Nephron progenitor cell (in vitro differentiated cells): ENCODE data around the gene BCL11B.

Experiments
- DNase-seq: peaks from one replicate; pipeline ENCODE4 v3.0.0; 2021
- H3K27ac Mint-ChIP-seq: 2 replicates; pipeline ENCODE4 v1.8.0; 2021; ENCODE audit warnings: mild to moderate bottlenecking, moderate library complexity, mixed read lengths
- H3K27me3 Mint-ChIP-seq: 2 replicates; pipeline ENCODE4 v1.8.0; 2021; ENCODE audit warnings: mild to moderate bottlenecking, low read depth, mixed read lengths; ENCODE audit not compliant: poor library complexity
- H3K36me3 Mint-ChIP-seq: 2 replicates; pipeline ENCODE4 v1.8.0; 2021; ENCODE audit warnings: low read depth, mixed read lengths
- H3K4me1 Mint-ChIP-seq: 2 replicates; pipeline ENCODE4 v1.8.0; 2021; ENCODE audit warnings: mixed read lengths
- H3K4me3 Mint-ChIP-seq: 2 replicates; pipeline ENCODE4 v1.8.0; 2021; ENCODE audit warnings: mild to moderate bottlenecking, moderate library complexity, mixed read lengths
- H3K9me3 Mint-ChIP-seq: 2 replicates; pipeline ENCODE4 v1.8.0; 2021; ENCODE audit warnings: mild to moderate bottlenecking, moderate library complexity, mixed read lengths
- TF ChIP-seq, protein P1 (sequence below): fragments of 200-600 bp; sonication (generic); IDR thresholded peaks from 2 replicates; pipeline ENCODE4 v1.5.0; 2021; ENCODE audit warnings: antibody characterized with exemption

The BCL11B gene

DNA sequence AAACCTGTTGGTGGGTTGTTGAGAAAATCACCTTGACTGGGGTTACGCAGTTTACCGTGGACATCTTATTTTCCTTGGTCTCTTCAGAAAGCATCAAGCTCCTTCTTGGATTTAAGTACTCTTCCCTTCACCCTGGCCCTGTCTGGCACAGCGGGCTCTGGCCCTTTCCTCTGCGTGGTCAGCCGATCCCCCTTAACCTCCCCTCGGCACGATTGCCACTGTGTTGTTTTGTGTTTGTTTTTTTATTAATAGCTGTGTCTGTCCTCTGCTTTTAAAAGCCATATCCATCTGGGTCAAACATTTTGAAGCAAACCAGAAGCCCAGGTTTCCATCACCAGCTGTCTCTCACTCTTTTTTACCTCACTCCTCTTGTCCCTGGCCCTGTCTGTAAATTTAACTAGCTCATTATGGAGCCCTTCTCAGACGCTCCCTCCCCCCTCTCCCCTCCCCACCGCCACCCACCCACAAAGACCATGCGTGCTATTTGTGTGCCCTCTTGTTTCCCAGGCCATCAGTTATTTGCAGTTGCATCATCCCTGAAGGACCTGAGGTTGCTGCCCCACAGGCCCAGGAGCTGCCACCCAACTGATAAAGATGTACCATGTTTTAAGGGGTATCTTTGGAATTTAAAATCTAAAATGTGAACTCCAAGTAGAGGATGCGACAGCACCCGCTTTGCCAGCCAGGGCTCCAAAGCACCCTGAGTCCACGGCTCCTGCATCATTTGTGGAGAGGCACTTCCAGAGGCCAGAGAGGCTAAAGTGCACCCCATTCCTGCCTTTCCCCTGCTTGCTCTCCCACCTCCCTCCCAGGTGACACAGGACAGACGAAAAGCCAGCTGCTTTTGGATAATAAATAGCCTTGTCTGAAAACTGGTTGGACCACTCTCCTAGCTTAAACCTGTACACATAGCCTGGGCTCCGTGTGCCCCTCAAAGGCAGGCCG lies 3.9 kb downstream of the BCL11B start:
- DNase-seq: no peak
- Mint-ChIP-seq H3K36me3 (no peaks in the 10 kb centered on the region), H3K9me3 (no peaks in the 10 kb centered on the region), H3K27me3 (peaks cover 90% of the 10 kb centered on the region), H3K27ac (no peak overlapping the region), H3K4me3 (no peak overlapping the region), H3K4me1 (peaks cover 83% of the 10 kb centered on the region)
- TF ChIP-seq, protein P1, sequence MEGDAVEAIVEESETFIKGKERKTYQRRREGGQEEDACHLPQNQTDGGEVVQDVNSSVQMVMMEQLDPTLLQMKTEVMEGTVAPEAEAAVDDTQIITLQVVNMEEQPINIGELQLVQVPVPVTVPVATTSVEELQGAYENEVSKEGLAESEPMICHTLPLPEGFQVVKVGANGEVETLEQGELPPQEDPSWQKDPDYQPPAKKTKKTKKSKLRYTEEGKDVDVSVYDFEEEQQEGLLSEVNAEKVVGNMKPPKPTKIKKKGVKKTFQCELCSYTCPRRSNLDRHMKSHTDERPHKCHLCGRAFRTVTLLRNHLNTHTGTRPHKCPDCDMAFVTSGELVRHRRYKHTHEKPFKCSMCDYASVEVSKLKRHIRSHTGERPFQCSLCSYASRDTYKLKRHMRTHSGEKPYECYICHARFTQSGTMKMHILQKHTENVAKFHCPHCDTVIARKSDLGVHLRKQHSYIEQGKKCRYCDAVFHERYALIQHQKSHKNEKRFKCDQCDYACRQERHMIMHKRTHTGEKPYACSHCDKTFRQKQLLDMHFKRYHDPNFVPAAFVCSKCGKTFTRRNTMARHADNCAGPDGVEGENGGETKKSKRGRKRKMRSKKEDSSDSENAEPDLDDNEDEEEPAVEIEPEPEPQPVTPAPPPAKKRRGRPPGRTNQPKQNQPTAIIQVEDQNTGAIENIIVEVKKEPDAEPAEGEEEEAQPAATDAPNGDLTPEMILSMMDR: no peak

DNA sequence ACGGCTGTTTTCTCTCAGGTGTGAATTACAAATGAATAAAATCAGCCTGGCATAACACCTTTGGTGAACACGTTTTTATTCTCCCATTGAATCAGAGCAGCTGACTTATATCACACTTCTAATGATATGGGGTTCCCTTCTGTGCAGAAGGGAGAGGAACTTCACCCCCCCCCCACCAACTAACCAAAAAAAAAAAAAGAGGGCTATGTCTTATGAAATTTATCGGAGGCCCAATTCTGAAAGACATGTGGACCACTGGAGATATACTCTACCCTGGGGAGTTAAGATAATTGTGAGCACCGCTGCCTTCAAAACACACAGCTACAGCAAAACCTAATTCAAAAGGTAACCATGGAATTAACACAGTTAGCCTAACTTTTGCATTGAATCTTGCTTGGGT lies 4.6 kb downstream of the BCL11B start:
- peaks cover 84% of the 10 kb centered on the region for H3K4me1 Mint-ChIP-seq
- DNase-seq: no peak
- H3K27me3 Mint-ChIP-seq: peaks cover 90% of the 10 kb centered on the region
- no peaks in the 10 kb centered on the region for H3K9me3 Mint-ChIP-seq
- H3K36me3 Mint-ChIP-seq: no peaks in the 10 kb centered on the region
- no peak overlapping the region for H3K4me3 Mint-ChIP-seq
- TF ChIP-seq, protein P1: no peak
- H3K27ac Mint-ChIP-seq: no peak overlapping the region

DNA sequence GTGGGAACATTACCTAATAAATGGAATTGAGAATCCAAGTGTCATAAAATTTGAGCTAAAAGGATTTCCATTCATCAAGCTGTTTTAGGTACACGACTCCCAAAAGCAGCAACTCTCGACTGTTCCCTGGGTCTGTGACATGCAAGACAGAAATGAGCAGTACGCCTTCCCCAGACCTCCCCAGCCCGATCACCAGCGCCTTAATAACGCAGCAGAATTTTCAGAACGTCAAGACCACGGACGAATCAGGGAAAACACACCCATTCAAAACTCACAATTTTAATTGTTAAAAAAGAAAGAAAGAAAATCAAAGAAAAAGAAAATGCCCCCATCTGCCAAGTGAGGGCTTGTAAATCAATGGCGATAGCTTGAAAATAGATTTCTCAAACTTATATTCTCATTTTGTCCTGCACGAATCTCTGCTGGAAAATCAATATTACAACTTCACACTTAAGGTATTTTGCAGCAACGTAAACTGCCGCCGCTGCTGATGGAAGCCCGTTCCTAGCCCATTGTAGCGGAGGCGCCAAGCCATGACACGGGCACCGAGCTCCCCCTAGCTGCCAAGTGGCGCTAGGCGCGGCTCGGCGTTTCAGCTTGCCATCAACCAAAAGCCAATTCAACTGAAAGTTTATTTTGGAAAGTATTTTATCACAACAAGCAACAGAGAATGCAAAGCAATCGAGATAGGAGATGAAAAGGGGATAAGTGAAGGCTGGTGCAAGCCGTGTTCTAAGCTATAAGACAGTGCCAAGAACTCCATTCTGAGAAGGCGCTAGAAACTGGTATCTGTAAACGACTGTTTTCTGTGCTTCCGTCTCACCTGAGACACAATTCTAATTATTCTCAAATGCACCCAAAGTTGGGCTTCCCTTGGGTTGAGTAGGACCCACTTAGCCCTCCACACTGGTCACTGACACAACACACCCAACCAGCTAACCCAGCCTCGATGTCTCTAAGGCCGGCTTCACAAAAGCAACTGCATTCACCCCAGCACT lies 5.5 kb downstream of the BCL11B start:
- Mint-ChIP-seq H3K4me1 (peaks cover 84% of the 10 kb centered on the region), H3K27ac (no peak overlapping the region), H3K27me3 (peaks cover 90% of the 10 kb centered on the region), H3K4me3 (peak overlapping the region; percentile 71), H3K9me3 (no peaks in the 10 kb centered on the region), H3K36me3 (no peaks in the 10 kb centered on the region)
- DNase-seq: peak; percentile 88
- TF ChIP-seq, protein P1: peak; percentile 100

GRCh38 chr14:99265571-99265970 lies 6.4 kb downstream of the BCL11B start:
- DNase-seq: no peak
- Mint-ChIP-seq H3K27ac (no peak overlapping the region), H3K27me3 (peaks cover 93% of the 10 kb centered on the region), H3K9me3 (no peaks in the 10 kb centered on the region), H3K36me3 (no peaks in the 10 kb centered on the region), H3K4me1 (peaks cover 89% of the 10 kb centered on the region), H3K4me3 (no peak overlapping the region)
- TF ChIP-seq, protein P1: no peak

GRCh38 chr14:99264691-99265450 lies 7.1 kb downstream of the BCL11B start:
- H3K27me3 Mint-ChIP-seq: peaks cover 94% of the 10 kb centered on the region
- H3K36me3 Mint-ChIP-seq: no peaks in the 10 kb centered on the region
- no peak for DNase-seq
- H3K4me1 Mint-ChIP-seq: peaks cover 92% of the 10 kb centered on the region
- H3K9me3 Mint-ChIP-seq: no peaks in the 10 kb centered on the region
- H3K4me3 Mint-ChIP-seq: no peak overlapping the region
- TF ChIP-seq, protein P1: no peak
- H3K27ac Mint-ChIP-seq: no peak overlapping the region
